Measurements from ENCODE around the gene CKMT1B.
"Not testable (repeated sequence)": the region's sequence is repeated elsewhere in the genome, so short reads cannot be mapped to it uniquely, and the experiment has no call there.

GRCh38 chr15:43638464-43639204 is 44.8 kb downstream of the CKMT1B start:
- not testable (repeated sequence) for TF ChIP-seq YY1 (IDR thresholded peaks at IDR 0.05; ENCODE audit: insufficient read depth, insufficient read length); SUZ12 (IDR thresholded peaks at IDR 0.05; ENCODE audit: extremely low read depth, insufficient read depth, insufficient read length); ZNF274 (IDR thresholded peaks at IDR 0.05; ENCODE audit: low read depth, low read length)
